Measurements from ENCODE around the gene ACSM2A.
"Not testable (repeated sequence)": the region's sequence is repeated elsewhere in the genome, so short reads cannot be mapped to it uniquely, and the experiment has no call there.

DNA sequence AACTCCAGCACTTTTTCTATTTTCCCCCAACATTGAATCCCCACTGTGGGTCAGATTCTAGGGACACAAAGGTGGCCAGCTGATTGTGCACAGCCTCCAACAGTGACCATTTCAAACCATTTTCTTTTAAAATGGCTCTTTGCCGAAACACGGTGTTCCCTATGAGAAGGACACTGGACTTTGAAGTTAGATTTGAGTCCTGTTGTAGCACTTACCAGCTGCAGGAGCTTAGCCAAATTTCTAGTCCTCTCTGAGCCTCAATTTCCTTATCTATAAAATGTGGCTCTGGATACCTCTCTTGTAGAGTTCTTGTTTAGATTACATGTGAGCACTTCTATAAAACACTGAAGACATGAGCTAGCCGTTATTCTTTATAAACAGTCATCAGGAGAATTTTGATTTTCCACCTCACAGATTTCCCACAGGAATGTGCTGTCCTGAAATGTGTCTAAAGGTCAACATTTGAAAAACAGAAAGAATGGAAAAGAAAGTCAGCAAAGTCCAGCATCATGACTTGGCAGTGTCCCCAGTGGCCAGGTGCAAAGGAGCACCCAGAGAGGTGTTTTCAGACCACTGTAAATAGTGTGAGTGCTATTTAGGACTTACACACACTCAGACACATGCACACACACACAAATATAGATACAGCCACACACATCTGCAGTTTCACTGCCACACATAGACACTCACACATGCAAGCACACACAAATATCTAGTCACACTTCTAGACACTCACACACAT, 4.5 kb upstream of the ACSM2A start:
- TF ChIP-seq, protein P1, sequence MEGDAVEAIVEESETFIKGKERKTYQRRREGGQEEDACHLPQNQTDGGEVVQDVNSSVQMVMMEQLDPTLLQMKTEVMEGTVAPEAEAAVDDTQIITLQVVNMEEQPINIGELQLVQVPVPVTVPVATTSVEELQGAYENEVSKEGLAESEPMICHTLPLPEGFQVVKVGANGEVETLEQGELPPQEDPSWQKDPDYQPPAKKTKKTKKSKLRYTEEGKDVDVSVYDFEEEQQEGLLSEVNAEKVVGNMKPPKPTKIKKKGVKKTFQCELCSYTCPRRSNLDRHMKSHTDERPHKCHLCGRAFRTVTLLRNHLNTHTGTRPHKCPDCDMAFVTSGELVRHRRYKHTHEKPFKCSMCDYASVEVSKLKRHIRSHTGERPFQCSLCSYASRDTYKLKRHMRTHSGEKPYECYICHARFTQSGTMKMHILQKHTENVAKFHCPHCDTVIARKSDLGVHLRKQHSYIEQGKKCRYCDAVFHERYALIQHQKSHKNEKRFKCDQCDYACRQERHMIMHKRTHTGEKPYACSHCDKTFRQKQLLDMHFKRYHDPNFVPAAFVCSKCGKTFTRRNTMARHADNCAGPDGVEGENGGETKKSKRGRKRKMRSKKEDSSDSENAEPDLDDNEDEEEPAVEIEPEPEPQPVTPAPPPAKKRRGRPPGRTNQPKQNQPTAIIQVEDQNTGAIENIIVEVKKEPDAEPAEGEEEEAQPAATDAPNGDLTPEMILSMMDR (IDR thresholded peaks at IDR 0.05): not testable (repeated sequence)
- TF ChIP-seq POLR2A (IDR thresholded peaks at IDR 0.05): not testable (repeated sequence)
